GM18499 (cell line): Measurements from ENCODE around the gene ATAD2B.
"Not testable (repeated sequence)": the region's sequence is repeated elsewhere in the genome, so short reads cannot be mapped to it uniquely, and the experiment has no call there.

Source experiments
- ATAC-seq: cut with Tn5 transposase; IDR thresholded peaks from one replicate; pipeline ENCODE4 v1.9.1; 2021; ENCODE audit warnings: moderate number of reproducible peaks; ENCODE audit not compliant: insufficient read depth, unreplicated experiment

The ATAD2B gene

DNA sequence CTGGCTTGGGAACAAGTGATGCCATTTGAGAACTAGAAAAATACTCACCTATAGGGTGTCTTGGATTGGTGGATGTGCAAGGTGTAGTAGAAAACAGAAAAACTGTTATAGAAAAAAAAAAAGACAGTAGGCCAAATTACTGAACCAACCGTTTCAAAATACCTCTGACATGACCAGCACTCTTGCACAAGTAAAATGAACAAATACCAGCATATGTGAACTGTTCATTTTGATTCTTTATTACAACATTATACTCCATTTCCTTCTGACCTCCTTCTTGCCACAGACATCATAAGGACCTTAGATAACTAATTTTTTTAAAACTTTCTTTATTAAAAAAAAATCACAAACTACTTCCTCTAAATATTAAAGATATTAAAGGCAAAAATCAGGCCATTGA is 125.5 kb downstream of the ATAD2B start:
- no peak for ATAC-seq

DNA sequence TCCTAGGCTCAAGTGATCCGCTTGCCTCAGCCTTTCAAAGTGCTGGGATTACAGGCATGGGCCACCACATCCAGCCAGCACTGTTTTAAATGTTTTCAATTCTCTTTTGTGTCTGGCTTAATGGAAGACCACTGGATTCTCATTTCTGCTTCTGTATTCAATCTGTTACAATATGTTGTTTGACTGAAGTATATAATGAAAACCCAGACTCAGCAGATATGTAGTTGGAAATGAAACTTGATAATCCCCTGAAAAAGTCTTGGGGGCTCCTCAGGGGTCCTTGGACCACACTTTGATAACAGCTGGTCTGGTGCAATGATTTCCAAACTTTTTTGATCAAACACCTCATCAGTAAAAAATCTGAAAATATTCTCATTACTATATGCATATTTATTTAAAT is 132.7 kb downstream of the ATAD2B start:
- no peak for ATAC-seq

- no peak for ATAC-seq
Observed at GRCh38 chr2:23793476-23793875, 133.4 kb downstream of the ATAD2B start.

DNA sequence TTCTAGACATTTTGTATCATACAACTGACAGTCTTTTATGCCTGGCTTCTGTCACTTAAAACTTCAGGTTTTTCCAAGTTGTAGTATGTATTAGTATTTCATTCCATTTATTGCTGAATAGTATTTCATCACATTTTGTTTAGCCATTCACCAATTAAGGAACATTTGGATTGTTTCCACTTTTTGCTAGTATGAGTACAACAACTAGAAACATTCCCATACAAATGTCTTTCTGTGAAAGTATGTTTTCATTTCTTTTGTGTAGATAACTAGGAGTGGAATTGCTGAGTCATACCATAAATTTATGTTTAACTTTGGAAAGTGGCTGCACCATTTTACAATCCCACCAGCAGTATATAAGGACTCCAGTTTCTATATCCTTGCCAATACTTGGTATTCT is 135.9 kb downstream of the ATAD2B start:
- no peak for ATAC-seq

DNA sequence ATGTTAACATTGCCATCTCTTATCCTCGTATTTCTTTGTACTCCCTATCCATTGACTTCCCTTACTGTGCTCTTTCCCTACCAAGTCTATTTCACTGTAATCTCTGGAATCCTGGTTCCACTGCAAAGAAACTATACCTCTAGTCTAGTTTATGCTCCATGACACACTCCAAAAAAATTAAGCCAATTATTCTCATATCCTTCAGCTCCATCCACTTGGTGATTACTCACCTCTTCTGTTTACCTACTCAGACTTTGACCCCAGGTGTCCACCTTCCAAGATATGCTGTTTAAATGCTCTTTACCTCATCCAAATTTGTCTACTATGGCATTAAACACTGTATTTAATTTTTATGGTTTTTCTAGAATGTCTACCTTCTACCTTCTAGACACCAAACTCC is 137.9 kb downstream of the ATAD2B start:
- ATAC-seq: no peak

GRCh38 chr2:23788100-23788499 is 138.8 kb downstream of the ATAD2B start:
- ATAC-seq: peak; percentile 81

DNA sequence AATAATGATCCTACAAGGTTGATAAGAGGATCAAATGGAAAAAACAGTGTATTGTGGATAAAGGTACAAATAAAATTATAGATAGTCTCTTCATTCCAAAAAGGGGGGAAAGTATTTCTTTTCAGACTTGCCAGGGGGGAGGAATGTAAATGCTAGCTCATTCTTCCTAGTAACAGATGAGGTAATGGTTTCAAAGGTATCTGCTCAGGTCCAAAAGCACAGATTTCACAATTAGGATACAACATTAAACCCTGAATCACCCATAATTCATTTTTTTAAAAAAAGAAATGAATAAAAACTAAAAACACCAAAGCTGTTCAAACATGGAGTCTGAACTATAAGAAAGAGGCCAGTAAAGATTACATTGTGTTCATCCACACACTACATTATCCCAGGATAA is 142.0 kb downstream of the ATAD2B start:
- no peak for ATAC-seq

DNA sequence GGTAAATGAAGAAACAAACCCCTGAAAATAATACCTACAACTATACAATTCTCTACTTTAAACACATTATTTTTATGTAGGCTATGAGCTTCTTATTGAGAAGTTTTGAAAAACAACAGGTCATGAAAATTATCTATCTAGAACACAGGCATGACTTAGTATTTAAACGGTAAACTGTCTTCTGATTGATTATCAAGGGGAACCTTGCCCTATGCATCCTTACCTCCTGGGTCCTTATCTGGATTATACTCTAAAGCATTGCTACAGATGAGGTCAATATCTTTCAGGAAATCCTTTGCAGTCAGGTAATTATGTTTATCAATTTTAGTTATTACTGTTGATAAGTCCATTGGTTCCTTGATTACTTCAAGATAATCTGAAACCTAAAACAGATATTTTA is 144.3 kb downstream of the ATAD2B start:
- ATAC-seq: no peak

DNA sequence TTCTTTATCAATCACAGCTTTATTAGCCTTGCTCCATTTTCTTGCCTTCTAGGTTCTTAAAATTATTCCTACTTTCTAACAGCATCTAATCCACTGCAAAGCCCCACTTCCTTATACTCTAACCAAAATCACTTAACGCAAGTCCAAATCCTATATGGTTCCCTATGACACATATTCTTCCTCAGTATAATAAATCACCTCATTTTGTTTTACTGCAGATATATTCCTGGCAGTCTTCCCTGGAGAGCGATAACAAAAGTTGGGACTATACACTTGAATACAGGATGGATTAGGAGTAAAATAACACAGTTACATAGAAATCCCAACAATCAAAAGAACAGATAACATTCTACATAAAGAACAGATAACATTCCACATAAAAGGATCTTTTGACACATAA is 144.8 kb downstream of the ATAD2B start:
- ATAC-seq: no peak

GRCh38 chr2:23780465-23780864 is 146.5 kb downstream of the ATAD2B start:
- not testable (repeated sequence) for ATAC-seq

DNA sequence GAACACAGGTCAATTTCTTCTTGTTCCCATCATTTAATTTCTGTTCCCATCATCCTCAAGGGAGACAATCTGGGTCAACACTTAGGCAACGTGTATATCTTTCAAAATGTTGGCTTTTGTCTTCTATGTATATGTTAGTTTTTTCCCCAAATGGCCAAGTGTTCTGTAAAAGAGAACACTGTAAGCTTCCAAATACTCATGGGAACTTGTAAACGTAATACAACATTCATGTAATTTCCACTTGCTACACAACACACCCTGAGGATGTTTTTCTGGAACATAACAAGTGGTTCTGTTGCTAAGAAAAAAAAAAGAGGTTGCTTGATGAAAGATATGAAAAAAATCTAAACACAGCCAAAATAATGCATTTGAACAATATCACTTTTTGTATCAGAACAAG is 149.1 kb downstream of the ATAD2B start:
- ATAC-seq: no peak

DNA sequence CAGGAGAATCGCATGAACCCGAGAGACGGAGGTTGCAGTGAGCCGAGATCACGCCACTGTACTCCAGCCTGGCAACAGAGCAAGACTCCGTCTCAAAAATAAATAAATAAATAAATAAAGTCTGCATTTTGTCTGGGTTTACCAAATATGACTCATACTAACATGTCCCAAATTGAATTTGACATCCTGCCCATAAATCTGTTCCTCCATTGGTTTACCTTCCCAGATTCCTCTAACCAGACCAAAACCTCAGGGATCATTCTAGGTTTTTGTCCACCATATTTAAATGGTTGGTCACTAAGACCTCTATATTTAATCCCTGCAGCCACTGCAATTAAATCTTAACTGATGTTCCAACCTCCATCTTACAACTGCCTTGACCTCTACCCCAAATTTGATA is 150.9 kb downstream of the ATAD2B start:
- ATAC-seq: no peak

DNA sequence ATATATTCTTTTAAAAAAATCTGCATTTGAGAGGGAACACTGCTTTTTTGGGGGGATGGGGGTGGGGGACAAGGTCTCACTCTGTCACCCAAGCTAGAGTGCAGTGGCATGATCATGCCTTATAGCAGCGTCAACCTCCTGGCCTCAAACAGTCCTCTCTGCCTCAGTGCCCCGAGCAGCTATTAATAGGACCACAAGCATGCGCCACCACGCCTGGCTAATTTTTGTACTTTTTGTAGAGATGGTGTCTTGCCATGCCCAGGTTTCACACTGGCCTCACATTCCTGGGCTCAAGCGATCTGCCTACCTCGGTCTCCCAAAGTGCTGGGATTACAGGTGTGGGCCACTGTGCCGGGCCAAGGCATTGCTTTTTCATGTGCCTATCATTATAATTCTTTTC is 154.2 kb downstream of the ATAD2B start:
- no peak for ATAC-seq

GRCh38 chr2:23772056-23772455 is 154.9 kb downstream of the ATAD2B start:
- ATAC-seq: no peak

- no peak for ATAC-seq
Observed at GRCh38 chr2:23769364-23769763, 157.6 kb downstream of the ATAD2B start.

DNA sequence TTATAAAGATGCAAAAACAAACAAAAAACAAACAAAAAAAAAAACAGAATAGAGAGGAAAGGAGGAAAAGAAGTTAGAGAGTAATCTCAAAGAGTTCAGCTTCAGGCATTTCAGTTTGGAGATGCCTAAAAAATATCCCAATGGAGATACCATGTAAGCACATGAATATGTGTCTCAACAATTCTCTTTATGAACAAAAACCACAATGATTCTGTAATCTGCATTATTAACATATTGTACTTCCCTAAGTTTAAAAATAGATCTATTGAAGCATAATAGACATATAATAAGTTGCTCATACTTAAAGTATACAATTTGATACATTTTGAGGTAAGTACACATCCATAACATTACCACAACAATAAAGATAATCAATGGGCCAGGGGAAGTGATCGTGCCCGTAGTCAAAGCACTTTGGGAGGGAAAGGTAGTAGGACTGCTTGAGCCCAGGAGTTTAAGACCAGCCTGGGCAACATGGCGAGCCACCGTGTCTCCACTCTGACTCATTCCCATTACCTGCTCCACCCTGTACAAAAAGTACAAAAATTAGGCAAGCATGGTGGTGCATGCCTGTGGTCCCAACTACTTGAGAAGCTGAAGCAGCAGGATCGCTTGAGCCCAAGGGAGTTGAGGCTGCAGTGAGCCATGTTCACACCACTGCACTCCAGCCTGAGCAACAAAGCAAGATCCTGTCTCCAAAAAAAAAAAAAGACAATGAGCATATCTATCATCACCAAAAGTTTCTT is 158.9 kb downstream of the ATAD2B start:
- no peak for ATAC-seq

- ATAC-seq: no peak
Observed at GRCh38 chr2:23762141-23762540, 164.8 kb downstream of the ATAD2B start.

- ATAC-seq: no peak
Observed at GRCh38 chr2:23761638-23762037, 165.3 kb downstream of the ATAD2B start.

GRCh38 chr2:23760736-23761135 is 166.2 kb downstream of the ATAD2B start:
- ATAC-seq: no peak

DNA sequence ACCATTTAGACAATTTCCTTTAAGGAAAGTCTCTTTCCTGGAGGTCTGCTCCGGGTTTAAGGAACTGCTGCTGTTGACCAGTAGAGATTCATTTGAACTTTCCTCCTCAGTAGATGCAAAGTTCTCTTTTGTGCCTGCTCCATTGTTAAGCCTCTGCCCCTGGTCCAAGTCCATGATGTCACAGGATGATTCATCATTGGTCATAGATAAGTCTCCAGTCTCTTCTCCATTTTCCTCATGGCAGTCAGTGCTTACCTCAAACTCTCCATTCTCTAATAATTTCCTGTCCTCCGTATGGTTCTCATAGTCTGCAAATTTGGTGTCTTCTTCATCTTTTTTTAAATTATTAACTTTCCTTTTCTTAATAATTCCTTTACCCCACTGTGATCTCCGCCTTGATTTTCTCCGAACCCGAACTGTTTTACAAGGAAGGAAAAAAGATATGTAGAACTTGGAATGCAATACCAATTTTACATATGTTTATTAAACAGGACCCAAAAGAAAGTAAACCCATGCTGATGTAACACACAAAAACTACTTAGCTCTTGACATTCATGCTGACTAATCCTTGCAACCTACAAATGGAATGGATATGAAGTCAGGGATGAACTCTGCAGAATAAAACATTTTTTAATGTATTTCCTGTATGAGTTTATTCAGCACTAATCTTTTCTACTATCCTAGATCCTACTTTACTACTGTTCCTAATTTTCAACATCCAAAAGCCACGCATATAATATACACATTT is 169.1 kb downstream of the ATAD2B start:
- ATAC-seq: no peak

DNA sequence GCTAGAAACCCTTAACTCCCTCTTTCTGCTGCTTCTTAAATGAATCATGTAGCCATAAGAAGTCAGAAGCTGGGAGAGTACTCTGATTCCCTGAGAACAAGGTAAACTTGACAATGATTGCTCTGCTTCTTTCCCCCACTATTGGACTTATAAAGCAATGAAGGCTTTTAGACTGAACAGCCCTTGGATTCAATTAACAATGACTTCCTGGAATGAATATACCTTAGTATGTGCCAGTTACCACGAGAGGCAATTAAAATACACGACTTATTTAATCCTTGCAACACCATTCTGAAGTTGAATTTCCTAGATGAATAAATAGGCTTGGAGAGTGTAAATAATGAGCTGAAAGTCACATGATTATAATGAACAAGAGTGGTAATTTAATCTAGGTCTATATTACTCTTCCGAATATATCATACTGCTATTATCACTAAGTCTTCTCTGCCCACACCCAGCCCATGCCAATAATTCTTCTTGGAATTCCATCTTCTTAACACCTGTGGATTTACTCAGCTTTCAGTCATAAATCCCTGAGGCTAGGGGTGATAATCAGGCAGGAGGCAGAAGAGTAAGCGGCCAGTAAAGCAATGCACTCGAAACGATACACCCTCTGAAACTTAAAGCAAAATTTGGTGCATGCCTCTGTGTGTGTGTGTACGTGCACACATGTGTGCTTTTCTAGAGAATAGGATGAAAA is 170.2 kb downstream of the ATAD2B start:
- ATAC-seq: no peak
